HG03025 (cell line): ENCODE data around the gene CBX2.

Experiments
- ATAC-seq: cut with Tn5 transposase; IDR thresholded peaks from one replicate; pipeline ENCODE4 v1.9.1; 2021; ENCODE audit warnings: mild to moderate bottlenecking, moderate library complexity; ENCODE audit not compliant: unreplicated experiment, low FRiP score

The CBX2 gene

GRCh38 chr17:79809530-79810129 lies 31.7 kb downstream of the CBX2 start:
- no peak for ATAC-seq

- peak; percentile 62 for ATAC-seq
Observed at GRCh38 chr17:79810130-79811010, 32.4 kb downstream of the CBX2 start.

- no peak for ATAC-seq
Observed at GRCh38 chr17:79811011-79811867, 33.3 kb downstream of the CBX2 start.

- ATAC-seq: no peak
Observed at GRCh38 chr17:79811868-79812352, 34.0 kb downstream of the CBX2 start.

GRCh38 chr17:79812353-79813258 lies 34.7 kb downstream of the CBX2 start:
- no peak for ATAC-seq

GRCh38 chr17:79813297-79814126 lies 35.6 kb downstream of the CBX2 start:
- no peak for ATAC-seq

GRCh38 chr17:79814127-79814973 lies 36.4 kb downstream of the CBX2 start:
- no peak for ATAC-seq

GRCh38 chr17:79814974-79815835 lies 37.3 kb downstream of the CBX2 start:
- no peak for ATAC-seq

- no peak for ATAC-seq
Observed at GRCh38 chr17:79815836-79816461, 38.0 kb downstream of the CBX2 start.

GRCh38 chr17:79818026-79818758 lies 40.2 kb downstream of the CBX2 start:
- no peak for ATAC-seq

GRCh38 chr17:79819085-79819484 lies 41.1 kb downstream of the CBX2 start:
- no peak for ATAC-seq

GRCh38 chr17:79819534-79820276 lies 41.8 kb downstream of the CBX2 start:
- ATAC-seq: no peak

GRCh38 chr17:79820959-79821330 lies 43.0 kb downstream of the CBX2 start:
- no peak for ATAC-seq

- ATAC-seq: no peak
Observed at GRCh38 chr17:79821331-79822095, 43.6 kb downstream of the CBX2 start.
